ENCODE data around the gene TSR1. TPM values are rescaled to one million over a fixed set of nuclear protein-coding genes. Genes with fewer than 3 reads are reported as not detected.

TSR1 gene
- total RNA-seq, 1 donor from 2014 or later: 50.5 TPM

- H3K36me3 Mint-ChIP-seq (ENCODE audit: low read depth): no peaks in the 10 kb centered on the region
- no peak overlapping the region for H3K4me3 Mint-ChIP-seq
- H3K27me3 Mint-ChIP-seq (ENCODE audit: low read depth): no peaks in the 10 kb centered on the region
- H3K9me3 Mint-ChIP-seq: no peaks in the 10 kb centered on the region
- no peak for TF ChIP-seq CTCF (conservative IDR thresholded peaks at IDR 0.05)
- no peak overlapping the region for H3K27ac Mint-ChIP-seq (ENCODE audit: unreplicated experiment)
- no peak for DNase-seq (ENCODE audit: low read depth, low spot score)
- peaks cover 4% of the 10 kb centered on the region for H3K4me1 Mint-ChIP-seq
Measured at GRCh38 chr17:2363318-2363717, 27.1 kb upstream of the TSR1 start.

GRCh38 chr17:2362881-2363280, 26.6 kb upstream of the TSR1 start:
- Mint-ChIP-seq H3K4me3 (no peak overlapping the region), H3K9me3 (no peaks in the 10 kb centered on the region), H3K27ac (ENCODE audit: unreplicated experiment) (no peak overlapping the region), H3K27me3 (ENCODE audit: low read depth) (no peaks in the 10 kb centered on the region), H3K36me3 (ENCODE audit: low read depth) (no peaks in the 10 kb centered on the region), H3K4me1 (peaks cover 4% of the 10 kb centered on the region)
- DNase-seq (ENCODE audit: low read depth, low spot score): no peak
- no peak for TF ChIP-seq CTCF (conservative IDR thresholded peaks at IDR 0.05)

GRCh38 chr17:2362416-2362815, 26.2 kb upstream of the TSR1 start:
- Mint-ChIP-seq H3K4me3 (no peak overlapping the region), H3K9me3 (no peaks in the 10 kb centered on the region), H3K27ac (ENCODE audit: unreplicated experiment) (no peak overlapping the region), H3K36me3 (ENCODE audit: low read depth) (no peaks in the 10 kb centered on the region), H3K27me3 (ENCODE audit: low read depth) (no peaks in the 10 kb centered on the region), H3K4me1 (peaks cover 4% of the 10 kb centered on the region)
- DNase-seq (ENCODE audit: low read depth, low spot score): no peak
- no peak for TF ChIP-seq CTCF (conservative IDR thresholded peaks at IDR 0.05)

- TF ChIP-seq CTCF (conservative IDR thresholded peaks at IDR 0.05): no peak
- H3K4me3 Mint-ChIP-seq: no peak overlapping the region
- peaks cover 2% of the 10 kb centered on the region for H3K4me1 Mint-ChIP-seq
- H3K36me3 Mint-ChIP-seq (ENCODE audit: low read depth): no peaks in the 10 kb centered on the region
- no peaks in the 10 kb centered on the region for H3K27me3 Mint-ChIP-seq (ENCODE audit: low read depth)
- no peak overlapping the region for H3K27ac Mint-ChIP-seq (ENCODE audit: unreplicated experiment)
- no peak for DNase-seq (ENCODE audit: low read depth, low spot score)
- no peaks in the 10 kb centered on the region for H3K9me3 Mint-ChIP-seq
Measured at GRCh38 chr17:2362016-2362415, 25.8 kb upstream of the TSR1 start.

- H3K4me3 Mint-ChIP-seq: no peak overlapping the region
- H3K27ac Mint-ChIP-seq (ENCODE audit: unreplicated experiment): no peak overlapping the region
Measured at GRCh38 chr17:2361010-2361760, 24.9 kb upstream of the TSR1 start.

More at GRCh38 chr17:2361010-2361760, 24.9 kb upstream of the TSR1 start:
- Mint-ChIP-seq H3K36me3 (ENCODE audit: low read depth) (no peaks in the 10 kb centered on the region), H3K9me3 (no peaks in the 10 kb centered on the region), H3K4me1 (no peaks in the 10 kb centered on the region), H3K27me3 (ENCODE audit: low read depth) (no peaks in the 10 kb centered on the region)
- DNase-seq (ENCODE audit: low read depth, low spot score): no peak
- no peak for TF ChIP-seq CTCF (conservative IDR thresholded peaks at IDR 0.05)
